Stomach (tissue), 4 donors: ENCODE measurements around the gene FZR1.

Experiments used
- CTCF ChIP-seq, 7 experiments: fragments of 450-650 bp in 4 of 7; fragments of 200-600 bp in 3 of 7; sonication (generic) in 3 of 7; IDR thresholded peaks; one replicate each; pipeline ENCODE4 v1.5.1; 2016 to 2019; ENCODE audit warnings: antibody characterized with exemption in 7 of 7, control low read depth in 2 of 7, mild to moderate bottlenecking in 1 of 7
- POLR2A ChIP-seq, 4 donors: fragments of 450-650 bp; IDR thresholded peaks; one replicate each; pipeline ENCODE4 v1.6.1; 2016; ENCODE audit warnings: antibody characterized with exemption in 4 of 4, control low read depth in 2 of 4, mild to moderate bottlenecking in 1 of 4, moderate library complexity in 1 of 4
- POLR2AphosphoS5 ChIP-seq, 3 donors: sonication (generic); formaldehyde crosslinking; IDR thresholded peaks; one replicate each; pipeline ENCODE4 v1.6.1; 2016; ENCODE audit warnings: antibody characterized with exemption in 3 of 3

GRCh38 chr19:3538258-3538929, 32.3 kb downstream of the FZR1 start:
- TF ChIP-seq CTCF (IDR thresholded peaks at IDR 0.05) (no peak), POLR2AphosphoS5 (IDR thresholded peaks at IDR 0.05) (no peak), POLR2A (IDR thresholded peaks at IDR 0.05) (no peak)
